Suprapubic skin (tissue), 3 donors: ENCODE results near the gene FCGBP.

Experiments used
- EP300 ChIP-seq: sonication (generic); formaldehyde crosslinking; IDR thresholded peaks from one replicate; pipeline ENCODE4 v1.6.1; 2017; ENCODE audit warnings: antibody characterized with exemption
- TF ChIP-seq, protein P1 (sequence below), 2 donors: fragments of 200-600 bp in 1 of 2; fragments of 450-650 bp in 1 of 2; sonication (generic) in 1 of 2; IDR thresholded peaks; one replicate each; pipeline ENCODE4 v1.5.1; 2016 to 2019; ENCODE audit warnings: antibody characterized with exemption in 2 of 2, mild to moderate bottlenecking in 1 of 2, moderate library complexity in 1 of 2

DNA sequence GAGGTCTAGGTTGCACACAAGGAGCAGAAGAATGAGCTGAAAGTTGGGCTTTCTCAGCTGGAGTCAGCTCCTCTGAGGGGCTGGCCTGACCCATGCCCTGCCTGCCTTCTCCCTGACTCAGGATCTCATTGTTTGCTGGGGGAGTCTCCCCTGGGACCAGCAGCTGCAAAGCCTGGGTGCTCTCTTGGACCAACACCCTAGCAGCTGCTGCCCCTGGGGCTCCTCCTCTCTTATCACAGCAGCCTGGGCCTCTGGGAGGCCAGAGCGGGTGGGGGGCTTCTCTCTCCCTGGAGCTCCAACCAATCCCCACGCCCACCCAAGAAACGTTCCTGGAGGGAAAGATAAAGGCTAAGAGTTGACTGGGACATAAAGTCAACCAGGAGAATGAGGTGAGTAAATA, 1.6 kb upstream of the FCGBP start:
- TF ChIP-seq, protein P1, sequence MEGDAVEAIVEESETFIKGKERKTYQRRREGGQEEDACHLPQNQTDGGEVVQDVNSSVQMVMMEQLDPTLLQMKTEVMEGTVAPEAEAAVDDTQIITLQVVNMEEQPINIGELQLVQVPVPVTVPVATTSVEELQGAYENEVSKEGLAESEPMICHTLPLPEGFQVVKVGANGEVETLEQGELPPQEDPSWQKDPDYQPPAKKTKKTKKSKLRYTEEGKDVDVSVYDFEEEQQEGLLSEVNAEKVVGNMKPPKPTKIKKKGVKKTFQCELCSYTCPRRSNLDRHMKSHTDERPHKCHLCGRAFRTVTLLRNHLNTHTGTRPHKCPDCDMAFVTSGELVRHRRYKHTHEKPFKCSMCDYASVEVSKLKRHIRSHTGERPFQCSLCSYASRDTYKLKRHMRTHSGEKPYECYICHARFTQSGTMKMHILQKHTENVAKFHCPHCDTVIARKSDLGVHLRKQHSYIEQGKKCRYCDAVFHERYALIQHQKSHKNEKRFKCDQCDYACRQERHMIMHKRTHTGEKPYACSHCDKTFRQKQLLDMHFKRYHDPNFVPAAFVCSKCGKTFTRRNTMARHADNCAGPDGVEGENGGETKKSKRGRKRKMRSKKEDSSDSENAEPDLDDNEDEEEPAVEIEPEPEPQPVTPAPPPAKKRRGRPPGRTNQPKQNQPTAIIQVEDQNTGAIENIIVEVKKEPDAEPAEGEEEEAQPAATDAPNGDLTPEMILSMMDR (IDR thresholded peaks at IDR 0.05) = no peak
- no peak for TF ChIP-seq EP300
